GM12872 (cell line): ENCODE data around the gene UBR3.

Source experiments
- CTCF ChIP-seq: IDR thresholded peaks from 3 replicates; pipeline ENCODE4 v1.5.1; 2011; ENCODE audit warnings: low read depth, mild to moderate bottlenecking, low read length, moderate library complexity; ENCODE audit not compliant: insufficient read depth

The UBR3 gene

GRCh38 chr2:169887120-169887519 lies 59.9 kb downstream of the UBR3 start:
- TF ChIP-seq CTCF: no peak

GRCh38 chr2:169891593-169892298 lies 64.5 kb downstream of the UBR3 start:
- TF ChIP-seq CTCF: no peak

- no peak for TF ChIP-seq CTCF
Observed at GRCh38 chr2:169892951-169893350, 65.7 kb downstream of the UBR3 start.

GRCh38 chr2:169895294-169895985 lies 68.2 kb downstream of the UBR3 start:
- no peak for TF ChIP-seq CTCF

GRCh38 chr2:169897834-169898233 lies 70.6 kb downstream of the UBR3 start:
- TF ChIP-seq CTCF: no peak

GRCh38 chr2:169900686-169901085 lies 73.4 kb downstream of the UBR3 start:
- no peak for TF ChIP-seq CTCF

GRCh38 chr2:169906731-169907130 lies 79.5 kb downstream of the UBR3 start:
- no peak for TF ChIP-seq CTCF
